Motor neuron (in vitro differentiated cells): ENCODE results near the gene PHC2. TPM values are rescaled to one million over a fixed set of nuclear protein-coding genes. Genes with fewer than 3 reads are reported as not detected.
A peak's percentile ranks its signal among the peaks of the same experiment; 100 is the strongest.

Experiments
- ATAC-seq, 8 experiments: fragments of 200-7000 bp; cut with Tn5 transposase; replicated peaks in 6 of 8; 2 replicates each; pipeline ENCODE4 v1.8.0; 2021; ENCODE audit warnings: mild to moderate bottlenecking in 8 of 8, moderate library complexity in 8 of 8
- H3K27ac ChIP-seq, 2 donors: fragments of 250-450 bp; sonication (Bioruptor Pico); 2 replicates each; pipeline ENCODE4 v1.9.0; 2021; ENCODE audit warnings: antibody characterized with exemption in 2 of 2, mild to moderate bottlenecking in 2 of 2, moderate library complexity in 1 of 2
- H3K4me1 ChIP-seq, 2 donors: fragments of 250-450 bp; sonication (Bioruptor Pico); replicated peaks in 1 of 2; 2 replicates each; pipeline ENCODE4 v1.6.1; 2021; ENCODE audit warnings: antibody characterized with exemption in 2 of 2, mild to moderate bottlenecking in 2 of 2, moderate library complexity in 1 of 2
- H3K4me3 ChIP-seq, 5 donors: fragments of 250-450 bp; sonication (Bioruptor Pico); 2 replicates each; pipeline ENCODE4 v1.9.0; 2021; ENCODE audit warnings: antibody characterized with exemption in 5 of 5, mild to moderate bottlenecking in 5 of 5, moderate library complexity in 4 of 5
- WGBS, 10 experiments: fragments of 450-650 bp; shearing (Covaris generic); methylation state at CpG; one replicate each; pipeline ENCODE4 v1.0.0; 2022; 5-methylcytosine and 5-hydroxymethylcytosine counted together
- in situ Hi-C, 9 experiments: fragments of 400-800 bp; cut with MboI; loops; one replicate each; pipeline ENCODE4 v1.15.0; 2021; ENCODE audit warnings: low sequenced_read_pairs in 9 of 9, low pct_unique_long_range_greater_than_20kb in 2 of 9; ENCODE audit not compliant: unreplicated experiment in 9 of 9
- total RNA-seq, 8 experiments: library from RNA; unstranded; fragments of 300-600 nt; gene quantifications; 2 replicates each; pipeline versions ENCODE4 v1.2.3 to v1.2.4, GENCODE V29; 2022

The PHC2 gene
- total RNA-seq, 8 experiments from 2014 or later, result 42.0 to 256 (median 89.5) TPM

- Histone ChIP-seq H3K4me3 (no peak overlapping the region), H3K4me1 (peaks cover 4 to 18% of the 10 kb centered on the region in 2 donors), H3K27ac (no peak overlapping the region)
- ATAC-seq, result no peak
- in situ Hi-C loops, result no loop called here
- WGBS, 10 experiments, result 0 to 100% (median 89%) methylated on average over 1 of the region's 1 CpG; no CpG with 5 or more reads in 2 of the 10 experiments
These were observed 28.7 kb downstream of the PHC2 start for GRCh38 chr1:33402206-33402605.

DNA sequence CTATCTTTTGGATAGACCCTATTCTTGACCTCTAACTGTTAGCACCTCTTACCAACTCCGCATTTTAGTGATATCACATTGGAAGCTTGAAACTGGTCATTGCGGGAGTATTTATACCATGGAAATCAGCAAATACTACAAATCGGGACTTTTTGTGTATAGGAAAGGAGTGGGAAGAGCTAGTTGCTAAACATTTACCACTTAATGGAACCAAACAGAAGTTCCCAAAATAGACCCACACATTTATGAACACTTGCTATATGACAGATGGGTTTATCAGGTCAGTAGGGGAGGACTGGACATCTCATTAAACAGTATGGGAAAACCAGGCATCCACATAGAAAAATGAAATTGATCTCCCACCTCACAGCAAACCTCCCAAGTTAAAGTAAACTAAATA is 29.4 kb downstream of the PHC2 start:
- in situ Hi-C loops, result no loop called here
- WGBS, 10 experiments, result 87 to 100% (median 97%) methylated on average over 1 to 3 of the region's 3 CpGs
- H3K4me1 ChIP-seq, result peaks cover 8 to 26% of the 10 kb centered on the region in 2 donors
- H3K27ac ChIP-seq, result no peak overlapping the region
- H3K4me3 ChIP-seq, result no peak overlapping the region
- no peak for ATAC-seq

- ATAC-seq, result peak in 3 of 8 experiments; percentile 52 to 90 (median 66)
- no peak overlapping the region for H3K4me3 ChIP-seq
- WGBS, 10 experiments, result 76 to 98% (median 91%) methylated on average over 3 to 4 of the region's 4 CpGs; no CpG with 5 or more reads in 1 of the 10 experiments
- peaks cover 14 to 37% of the 10 kb centered on the region in 2 donors for H3K4me1 ChIP-seq
- in situ Hi-C loops, result no loop called here
- H3K27ac ChIP-seq, result no peak overlapping the region
These were observed 30.6 kb downstream of the PHC2 start for GRCh38 chr1:33400153-33400911.

- no peak overlapping the region for H3K4me3 ChIP-seq
- no peak for ATAC-seq
- H3K27ac ChIP-seq, result no peak overlapping the region
- whole genome bisulfite sequencing, 10 experiments, result 10 to 100% (median 80%) methylated on average over 1 to 3 of the region's 3 CpGs; no CpG with 5 or more reads in 1 of the 10 experiments
- in situ Hi-C loops, result no loop called here
- H3K4me1 ChIP-seq, result peaks cover 17 to 47% of the 10 kb centered on the region in 2 donors
These were observed 31.5 kb downstream of the PHC2 start for GRCh38 chr1:33399375-33399774.

DNA sequence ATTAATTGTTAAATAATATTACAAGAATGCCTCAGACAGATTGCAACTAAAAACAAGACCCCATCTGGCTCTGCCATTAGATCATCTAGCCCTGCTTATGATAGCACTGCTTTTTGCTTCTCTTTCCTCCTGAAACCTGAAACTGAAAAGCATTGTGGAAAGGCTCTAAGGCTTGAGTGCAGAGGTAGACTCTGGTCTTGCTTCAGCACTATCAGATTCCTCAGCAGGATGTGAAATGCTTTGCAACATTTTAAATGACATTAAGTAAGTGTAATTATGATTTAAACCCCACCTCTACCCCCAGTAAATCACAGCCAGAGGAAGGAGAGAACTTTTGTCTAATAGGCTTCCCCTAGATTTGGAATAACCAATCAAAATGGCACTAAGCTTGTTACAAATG is 32.9 kb downstream of the PHC2 start:
- ATAC-seq, result no peak
- Histone ChIP-seq H3K27ac (peak overlapping the region in 1 of 2 donors; percentile 40), H3K4me1 (peaks cover 31 to 60% of the 10 kb centered on the region in 2 donors), H3K4me3 (no peak overlapping the region)
- in situ Hi-C loops, result no loop called here

DNA sequence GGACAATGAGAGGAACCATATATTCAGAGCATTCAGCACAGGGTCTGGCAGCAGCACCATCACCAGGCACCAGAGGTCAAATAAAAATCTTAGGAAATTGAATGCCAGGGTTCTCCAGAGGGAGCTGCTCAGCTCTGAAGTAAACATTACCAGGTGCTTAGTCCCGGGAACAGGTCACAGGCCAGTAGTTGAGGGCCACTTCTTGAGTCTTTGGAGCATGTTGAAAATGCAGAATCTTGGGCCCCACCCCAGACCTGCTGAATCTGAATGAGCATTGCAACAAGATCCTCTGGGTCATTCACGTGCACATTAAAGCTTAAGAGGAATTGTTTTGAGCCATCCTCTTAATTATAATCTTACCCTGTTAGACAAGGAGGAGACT is 33.8 kb downstream of the PHC2 start:
- WGBS, 10 experiments, result 80 to 100% (median 91%) methylated on average over 1 to 2 of the region's 2 CpGs; no CpG with 5 or more reads in 6 of the 10 experiments
- ATAC-seq, result no peak

GRCh38 chr1:33396188-33397124 is 34.4 kb downstream of the PHC2 start:
- peaks cover 46 to 69% of the 10 kb centered on the region in 2 donors for H3K4me1 ChIP-seq
- no peak overlapping the region for H3K4me3 ChIP-seq
- 52 to 100% (median 77%) methylated on average over 1 to 9 of the region's 10 CpGs; no CpG with 5 or more reads in 1 of the 10 experiments for WGBS, 10 experiments
- in situ Hi-C loops, result no loop called here
- H3K27ac ChIP-seq, result peak overlapping the region; percentile 42 to 59
- ATAC-seq, result peak in 1 of 8 experiments; percentile 27

More for the DNA sequence above, 33.8 kb downstream of the PHC2 start:
- H3K4me1 ChIP-seq, result peaks cover 40 to 64% of the 10 kb centered on the region in 2 donors
- in situ Hi-C loops, result no loop called here
- H3K4me3 ChIP-seq, result no peak overlapping the region
- H3K27ac ChIP-seq, result peak overlapping the region; percentile 40 to 59

DNA sequence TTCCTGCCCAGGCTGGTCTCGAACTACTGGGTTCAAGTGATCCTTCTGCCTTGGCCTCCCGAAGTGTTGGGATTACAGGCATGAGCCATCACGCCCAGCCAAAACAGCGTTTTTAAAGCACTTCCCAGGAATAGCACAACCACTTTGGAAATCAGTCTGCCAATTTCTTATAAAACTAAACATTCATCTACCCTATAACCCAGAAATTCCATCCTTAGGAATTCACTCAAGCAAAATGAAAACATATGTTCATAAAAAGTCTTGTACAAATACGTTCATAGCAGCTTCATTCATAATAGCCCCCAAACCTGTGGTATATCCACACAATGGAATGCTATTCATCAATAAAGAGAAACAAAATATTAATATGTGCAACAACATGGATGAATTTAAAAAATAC is 36.1 kb downstream of the PHC2 start:
- Histone ChIP-seq H3K27ac (no peak overlapping the region), H3K4me3 (no peak overlapping the region), H3K4me1 (peaks cover 54 to 85% of the 10 kb centered on the region in 2 donors)
- ATAC-seq, result no peak
- in situ Hi-C loops, result no loop called here
- WGBS, 10 experiments, result 25 to 100% (median 92%) methylated on average over 1 to 5 of the region's 5 CpGs

DNA sequence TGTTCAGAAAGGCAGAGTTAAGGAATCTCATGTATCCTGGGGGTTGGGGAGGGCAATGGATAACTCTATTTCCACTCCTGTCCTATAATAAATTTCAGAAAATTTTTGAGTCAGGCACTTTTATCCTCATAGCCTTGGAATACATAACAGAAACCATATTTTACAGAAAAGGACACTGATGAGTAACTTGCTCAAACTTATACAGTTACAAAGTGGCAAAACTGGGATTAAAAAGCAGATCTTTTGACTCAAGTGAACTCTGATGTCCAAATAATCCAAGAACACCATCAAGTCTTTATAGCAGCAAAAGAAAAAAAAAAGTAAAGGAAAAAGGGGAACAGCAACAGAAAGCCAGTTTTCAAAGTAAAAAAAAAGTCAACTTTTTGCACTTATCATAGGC is 36.9 kb downstream of the PHC2 start:
- in situ Hi-C loops, result no loop called here
- Histone ChIP-seq H3K4me3 (no peak overlapping the region), H3K4me1 (peaks cover 60 to 92% of the 10 kb centered on the region in 2 donors), H3K27ac (peak overlapping the region in 1 of 2 donors; percentile 82)
- no peak for ATAC-seq

- no peak overlapping the region for H3K4me3 ChIP-seq
- peaks cover 63 to 92% of the 10 kb centered on the region in 2 donors for H3K4me1 ChIP-seq
- 0 to 100% (median 23%) methylated on average over 1 to 2 of the region's 2 CpGs; no CpG with 5 or more reads in 2 of the 10 experiments for WGBS, 10 experiments
- in situ Hi-C loops, result no loop called here
- ATAC-seq, result peak in 5 of 8 experiments; percentile 4 to 21 (median 10)
- peak overlapping the region in 1 of 2 donors; percentile 82 for H3K27ac ChIP-seq
These were observed 37.4 kb downstream of the PHC2 start for GRCh38 chr1:33393524-33393923.

GRCh38 chr1:33392639-33393038 is 38.3 kb downstream of the PHC2 start:
- peaks cover 59 to 87% of the 10 kb centered on the region in 2 donors for H3K4me1 ChIP-seq
- in situ Hi-C loops, result no loop called here

GRCh38 chr1:33392206-33392605 is 38.7 kb downstream of the PHC2 start:
- WGBS, 10 experiments, result 60 to 100% (median 70%) methylated on average over 1 to 8 of the region's 8 CpGs; no CpG with 5 or more reads in 1 of the 10 experiments
- peaks cover 59 to 87% of the 10 kb centered on the region in 2 donors for H3K4me1 ChIP-seq
- ATAC-seq, result peak in 5 of 8 experiments; percentile 5 to 31 (median 20)
- H3K4me3 ChIP-seq, result peak overlapping the region; percentile 17 to 38 (median 27)
- in situ Hi-C loops, result no loop called here
- peak overlapping the region; percentile 5 to 83 for H3K27ac ChIP-seq

More at GRCh38 chr1:33392639-33393038, 38.3 kb downstream of the PHC2 start:
- H3K27ac ChIP-seq, result peak overlapping the region; percentile 29 to 83
- ATAC-seq, result peak; percentile 65 to 87 (median 78)
- peak overlapping the region; percentile 17 to 38 (median 27) for H3K4me3 ChIP-seq
- 0 to 80% (median 13%) methylated on average over 1 to 3 of the region's 3 CpGs; no CpG with 5 or more reads in 2 of the 10 experiments for WGBS, 10 experiments
